Body of pancreas (tissue), 4 donors: ENCODE results near the gene STX8.

Experiments
- POLR2A ChIP-seq, 3 donors: fragments of 450-650 bp; IDR thresholded peaks; one replicate each; pipeline ENCODE4 v1.6.1; 2016; ENCODE audit warnings: antibody characterized with exemption in 3 of 3, mild to moderate bottlenecking in 2 of 3
- TF ChIP-seq, protein P1 (sequence below), 7 experiments: fragments of 450-650 bp in 4 of 7; fragments of 200-600 bp in 3 of 7; sonication (generic) in 3 of 7; IDR thresholded peaks; one replicate each; pipeline ENCODE4 v1.5.1; 2016 to 2019; ENCODE audit warnings: antibody characterized with exemption in 7 of 7

DNA sequence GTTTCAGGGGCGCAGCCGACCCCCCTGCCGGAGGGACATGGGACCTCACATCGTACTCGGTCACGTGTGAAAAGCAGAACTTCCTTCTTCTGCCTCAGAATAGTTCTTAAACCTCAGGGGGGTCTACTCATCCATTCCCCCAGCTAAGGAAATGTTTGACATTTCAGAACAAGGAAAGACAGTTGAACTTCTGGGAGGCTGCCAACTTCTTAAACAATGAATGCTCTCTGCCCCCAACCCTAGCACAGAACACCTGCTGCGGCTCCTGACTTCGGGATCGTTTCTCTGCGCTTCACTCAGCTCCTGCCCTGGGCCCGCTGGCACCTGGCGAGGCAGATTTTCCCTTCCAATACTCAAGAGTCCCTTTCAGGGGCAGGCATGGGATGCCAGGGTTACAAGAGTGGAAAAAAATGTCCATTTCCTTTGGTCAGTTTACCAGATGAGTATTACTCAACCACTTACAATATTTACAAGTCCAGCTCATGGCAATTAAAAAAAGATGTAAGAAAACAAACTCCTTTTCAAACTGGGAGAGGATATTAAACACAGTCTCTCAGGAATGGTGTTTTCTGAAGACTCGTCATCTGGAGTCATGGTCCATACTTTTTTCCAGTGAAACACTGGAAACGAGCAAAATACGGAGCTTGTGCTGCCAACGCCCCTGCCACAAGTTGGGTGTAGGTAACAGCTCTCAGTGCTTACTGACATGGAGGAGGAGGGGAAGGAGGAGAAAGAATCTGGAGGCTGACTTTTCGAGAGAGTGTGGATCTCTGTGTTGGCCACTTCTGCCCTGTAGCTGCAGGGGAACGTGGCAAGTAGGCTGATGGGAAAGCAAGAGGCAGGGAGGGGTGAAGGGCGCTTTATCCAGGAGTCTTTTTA is 318.6 kb downstream of the STX8 start:
- TF ChIP-seq POLR2A (IDR thresholded peaks at IDR 0.05): no peak
- TF ChIP-seq, protein P1, sequence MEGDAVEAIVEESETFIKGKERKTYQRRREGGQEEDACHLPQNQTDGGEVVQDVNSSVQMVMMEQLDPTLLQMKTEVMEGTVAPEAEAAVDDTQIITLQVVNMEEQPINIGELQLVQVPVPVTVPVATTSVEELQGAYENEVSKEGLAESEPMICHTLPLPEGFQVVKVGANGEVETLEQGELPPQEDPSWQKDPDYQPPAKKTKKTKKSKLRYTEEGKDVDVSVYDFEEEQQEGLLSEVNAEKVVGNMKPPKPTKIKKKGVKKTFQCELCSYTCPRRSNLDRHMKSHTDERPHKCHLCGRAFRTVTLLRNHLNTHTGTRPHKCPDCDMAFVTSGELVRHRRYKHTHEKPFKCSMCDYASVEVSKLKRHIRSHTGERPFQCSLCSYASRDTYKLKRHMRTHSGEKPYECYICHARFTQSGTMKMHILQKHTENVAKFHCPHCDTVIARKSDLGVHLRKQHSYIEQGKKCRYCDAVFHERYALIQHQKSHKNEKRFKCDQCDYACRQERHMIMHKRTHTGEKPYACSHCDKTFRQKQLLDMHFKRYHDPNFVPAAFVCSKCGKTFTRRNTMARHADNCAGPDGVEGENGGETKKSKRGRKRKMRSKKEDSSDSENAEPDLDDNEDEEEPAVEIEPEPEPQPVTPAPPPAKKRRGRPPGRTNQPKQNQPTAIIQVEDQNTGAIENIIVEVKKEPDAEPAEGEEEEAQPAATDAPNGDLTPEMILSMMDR (IDR thresholded peaks at IDR 0.05): no peak
